ENCODE data around the gene LSM12. TPM values are rescaled to one million over a fixed set of nuclear protein-coding genes. Genes with fewer than 3 reads are reported as not detected.

Gene LSM12
- total RNA-seq, 1 donor from 2014 or later, result 69.6 TPM

- Histone ChIP-seq H2AFZ (replicated peaks) (no peak overlapping the region), H3K4me1 (peaks cover 8% of the 10 kb centered on the region), H3F3A (ENCODE audit: low read depth) (peaks cover 16% of the 10 kb centered on the region), H3K9me3 (ENCODE audit: low read depth) (no peaks in the 10 kb centered on the region), H3K4me2 (no peak overlapping the region), H3K36me3 (no peaks in the 10 kb centered on the region), H3K27ac (no peak overlapping the region), H4K20me1 (ENCODE audit: low read depth) (peaks cover 8% of the 10 kb centered on the region), H3K4me3 (no peak overlapping the region), H3K27me3 (peaks cover 5% of the 10 kb centered on the region), H3K9ac (no peak overlapping the region), H3K79me2 (ENCODE audit: low read depth) (peaks cover 9% of the 10 kb centered on the region)
- H3K27ac Mint-ChIP-seq, result no peak overlapping the region
- H3K27me3 Mint-ChIP-seq (ENCODE audit: insufficient read depth, low read depth), result peaks cover 12% of the 10 kb centered on the region
- no peaks in the 10 kb centered on the region for H3K9me3 Mint-ChIP-seq
- DNase-seq (ENCODE audit: low spot score), result no peak
- TF ChIP-seq CTCF (IDR thresholded peaks at IDR 0.05) (no peak), EZH2phosphoT487 (IDR thresholded peaks at IDR 0.05) (no peak), EZH2 (IDR thresholded peaks at IDR 0.05) (no peak)
- peaks cover 14% of the 10 kb centered on the region for H3K4me1 Mint-ChIP-seq
- no peak overlapping the region for H3K4me3 Mint-ChIP-seq
- H3K36me3 Mint-ChIP-seq, result peaks cover 2% of the 10 kb centered on the region
Observed at GRCh38 chr17:44012391-44012790, 54.1 kb downstream of the LSM12 start.

- TF ChIP-seq CTCF (IDR thresholded peaks at IDR 0.05) (no peak), EZH2phosphoT487 (IDR thresholded peaks at IDR 0.05) (no peak), EZH2 (IDR thresholded peaks at IDR 0.05) (no peak)
- Histone ChIP-seq H3F3A (ENCODE audit: low read depth) (peaks cover 21% of the 10 kb centered on the region), H4K20me1 (ENCODE audit: low read depth) (peaks cover 8% of the 10 kb centered on the region), H2AFZ (replicated peaks) (no peak overlapping the region), H3K36me3 (no peaks in the 10 kb centered on the region), H3K4me3 (no peak overlapping the region), H3K79me2 (ENCODE audit: low read depth) (peaks cover 9% of the 10 kb centered on the region), H3K9me3 (ENCODE audit: low read depth) (no peaks in the 10 kb centered on the region), H3K4me2 (no peak overlapping the region), H3K9ac (no peak overlapping the region), H3K27me3 (peaks cover 5% of the 10 kb centered on the region), H3K27ac (no peak overlapping the region), H3K4me1 (peaks cover 8% of the 10 kb centered on the region)
- Mint-ChIP-seq H3K9me3 (no peaks in the 10 kb centered on the region), H3K4me1 (peaks cover 14% of the 10 kb centered on the region), H3K27ac (no peak overlapping the region), H3K27me3 (ENCODE audit: insufficient read depth, low read depth) (peaks cover 14% of the 10 kb centered on the region), H3K36me3 (peaks cover 2% of the 10 kb centered on the region), H3K4me3 (no peak overlapping the region)
- DNase-seq (ENCODE audit: low spot score), result no peak
Observed at GRCh38 chr17:44011876-44012275, 54.6 kb downstream of the LSM12 start.

- H3K4me3 Mint-ChIP-seq, result no peak overlapping the region
- H3K36me3 ChIP-seq, result no peaks in the 10 kb centered on the region
- peaks cover 18% of the 10 kb centered on the region for H3K27me3 Mint-ChIP-seq (ENCODE audit: insufficient read depth, low read depth)
- H4K20me1 ChIP-seq (ENCODE audit: low read depth), result peaks cover 8% of the 10 kb centered on the region
- no peak overlapping the region for H3K27ac Mint-ChIP-seq
- H3F3A ChIP-seq (ENCODE audit: low read depth), result peaks cover 27% of the 10 kb centered on the region
- peaks cover 9% of the 10 kb centered on the region for H3K79me2 ChIP-seq (ENCODE audit: low read depth)
- no peak overlapping the region for H3K27ac ChIP-seq
- peaks cover 11% of the 10 kb centered on the region for H3K27me3 ChIP-seq
- H3K36me3 Mint-ChIP-seq, result peaks cover 2% of the 10 kb centered on the region
- no peak for DNase-seq (ENCODE audit: low spot score)
- no peaks in the 10 kb centered on the region for H3K9me3 ChIP-seq (ENCODE audit: low read depth)
- TF ChIP-seq EZH2 (IDR thresholded peaks at IDR 0.05) (no peak), EZH2phosphoT487 (IDR thresholded peaks at IDR 0.05) (no peak), CTCF (IDR thresholded peaks at IDR 0.05) (no peak)
- H3K9me3 Mint-ChIP-seq, result no peaks in the 10 kb centered on the region
- H2AFZ ChIP-seq (replicated peaks), result no peak overlapping the region
- no peak overlapping the region for H3K4me3 ChIP-seq
- H3K4me2 ChIP-seq, result no peak overlapping the region
- H3K9ac ChIP-seq, result no peak overlapping the region
- H3K4me1 Mint-ChIP-seq, result peaks cover 17% of the 10 kb centered on the region
- H3K4me1 ChIP-seq, result peaks cover 8% of the 10 kb centered on the region
Observed at GRCh38 chr17:44010966-44011647, 55.4 kb downstream of the LSM12 start.

All from neural progenitor cell (in vitro differentiated cells).